AG04449 (cell line): ENCODE data around the gene RAB25.

Source experiments
- CTCF ChIA-PET: fragments of 350-600 bp; formaldehyde crosslinking; extraction: SDS; loops from one replicate; lab custom pipeline; 2021; ENCODE audit warnings: antibody characterized with exemption; lab: Yijun Ruan, JAX
- POLR2A ChIA-PET: fragments of 400-600, 350-600 bp; formaldehyde crosslinking; extraction: SDS; loops from one replicate; lab custom pipeline; 2020; ENCODE audit warnings: antibody characterized with exemption, inconsistent platforms; lab: Yijun Ruan, JAX
- DNase-seq: peaks from one replicate; pipeline ENCODE4 v3.0.0-alpha.2; 2010; ENCODE audit warnings: low read depth, low spot score
- H3K4me3 ChIP-seq: 2 replicates; pipeline ENCODE4 v1.5.1; 2011; ENCODE audit warnings: low read depth, mild to moderate bottlenecking, control low read depth, low read length
- CTCF ChIP-seq: IDR thresholded peaks from one replicate; pipeline ENCODE4 v1.5.1; 2011; ENCODE audit warnings: mild to moderate bottlenecking, moderate library complexity, low read length, control low read depth, inconsistent platforms; ENCODE audit not compliant: insufficient read depth; ENCODE audit errors: missing control alignments

RAB25 gene

GRCh38 chr1:156118177-156118868 lies 57.4 kb downstream of the RAB25 start:
- H3K4me3 ChIP-seq, result peak overlapping the region; percentile 100
- no peak for TF ChIP-seq CTCF
- POLR2A ChIA-PET, result interaction anchor here (0.7 to 9.7 kb wide), 3 partner anchors 10 to 15 kb away, joined by 4 to 216 read pairs (median 60); no protein-coding TSS in a partner anchor
- DNase-seq, result no peak
- CTCF ChIA-PET, result interaction anchor here (0.9 to 46.3 kb wide), 4 partner anchors 11 to 82 kb away, joined by 3 to 1837 read pairs (median 86); partner anchors contain the start of gene MEX3A

- ChIA-PET CTCF (interaction anchor here (0.7 to 46.3 kb wide), 4 partner anchors 8 to 24 kb away, joined by 3 to 1837 read pairs (median 86); partner anchors contain the start of gene MEX3A), POLR2A (interaction anchor here (1.0 to 9.7 kb wide), 4 partner anchors 9 to 17 kb away, joined by 3 to 216 read pairs (median 33); no protein-coding TSS in a partner anchor)
- peak overlapping the region; percentile 52 for H3K4me3 ChIP-seq
- no peak for DNase-seq
- TF ChIP-seq CTCF, result no peak
Measured at GRCh38 chr1:156119503-156120209, 58.7 kb downstream of the RAB25 start.
